GM21390 (cell line): ENCODE data around the gene OOSP4B.
"Not testable (repeated sequence)": the region's sequence is repeated elsewhere in the genome, so short reads cannot be mapped to it uniquely, and the experiment has no call there.

ENCODE experiments used
- ATAC-seq: cut with Tn5 transposase; IDR thresholded peaks from one replicate; pipeline ENCODE4 v1.9.1; 2021; ENCODE audit not compliant: unreplicated experiment

Gene OOSP4B

DNA sequence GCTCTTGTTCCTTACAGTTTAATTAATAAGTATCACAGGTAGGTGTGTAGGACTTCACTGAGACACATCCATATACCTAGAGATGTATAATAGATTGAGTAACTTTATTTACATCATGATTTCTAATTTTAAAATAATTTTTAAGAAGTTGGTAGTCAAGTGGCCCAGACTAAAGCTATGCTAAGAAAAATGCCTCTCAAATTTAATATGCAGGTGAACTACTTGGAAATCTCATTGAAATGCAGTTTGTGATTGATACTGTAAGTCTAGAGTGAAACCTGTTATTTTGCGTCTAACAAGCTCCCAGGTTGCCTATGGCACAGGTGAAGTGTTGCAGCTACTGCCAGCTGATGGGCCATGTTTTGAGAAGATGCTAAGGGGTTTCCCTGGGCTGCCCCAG lies at the start of gene OOSP4B:
TSS of gene OOSP4B (plus strand) at position 301 of the 400 bp plus-strand sequence.
- ATAC-seq = no peak

DNA sequence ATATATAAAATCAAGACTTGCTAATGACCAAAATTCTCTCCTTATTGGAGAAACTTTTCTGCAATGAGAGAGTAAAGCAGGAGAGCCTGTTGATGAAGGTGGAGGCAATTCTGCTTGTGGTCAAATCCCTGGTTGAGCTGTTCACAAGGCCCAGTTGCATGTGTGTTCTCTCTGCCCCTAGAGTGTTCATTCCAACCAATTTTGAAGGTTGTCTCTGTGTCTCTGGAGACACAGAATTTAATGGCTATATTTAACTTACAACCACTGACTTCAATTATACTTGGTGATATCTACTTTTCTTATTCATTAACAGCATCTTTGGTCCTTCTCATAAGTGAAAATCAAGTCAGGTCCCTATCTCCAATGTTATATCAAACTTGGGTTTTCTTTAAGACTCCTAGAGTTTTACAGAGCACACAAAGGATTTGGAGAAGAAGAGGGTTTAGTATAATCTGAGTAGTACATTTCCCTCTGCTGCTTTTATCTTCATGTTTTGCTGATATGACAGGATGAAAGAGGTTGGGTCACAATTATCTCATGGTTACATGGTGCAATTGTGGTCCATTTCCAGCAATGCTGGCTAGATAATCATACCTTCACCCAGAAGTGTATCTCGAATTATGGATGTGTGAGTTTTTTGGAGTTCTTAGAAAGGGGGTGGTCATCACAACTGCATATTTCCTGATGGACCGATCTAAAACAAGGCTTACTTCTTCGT lies 49.1 kb upstream of the OOSP4B start:
- ATAC-seq = no peak

DNA sequence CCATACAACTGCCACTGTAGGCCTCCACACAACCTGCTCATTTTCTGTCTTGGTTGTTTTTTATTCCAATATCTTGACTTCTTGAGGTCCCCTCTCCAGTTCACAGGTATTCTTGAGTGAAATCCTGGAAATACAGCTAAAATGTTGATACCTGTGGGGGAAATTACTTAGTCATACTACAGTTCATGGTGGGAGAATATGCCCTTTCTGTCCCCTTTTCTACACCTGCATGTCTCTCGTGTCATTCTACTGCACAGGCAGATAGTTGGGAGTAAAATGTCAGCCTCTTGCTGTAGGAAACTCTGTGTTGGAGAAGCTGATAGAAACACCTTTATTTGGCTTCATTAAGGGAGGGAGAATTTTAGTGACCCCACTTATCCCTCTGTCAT lies 48.6 kb upstream of the OOSP4B start:
- ATAC-seq = no peak

DNA sequence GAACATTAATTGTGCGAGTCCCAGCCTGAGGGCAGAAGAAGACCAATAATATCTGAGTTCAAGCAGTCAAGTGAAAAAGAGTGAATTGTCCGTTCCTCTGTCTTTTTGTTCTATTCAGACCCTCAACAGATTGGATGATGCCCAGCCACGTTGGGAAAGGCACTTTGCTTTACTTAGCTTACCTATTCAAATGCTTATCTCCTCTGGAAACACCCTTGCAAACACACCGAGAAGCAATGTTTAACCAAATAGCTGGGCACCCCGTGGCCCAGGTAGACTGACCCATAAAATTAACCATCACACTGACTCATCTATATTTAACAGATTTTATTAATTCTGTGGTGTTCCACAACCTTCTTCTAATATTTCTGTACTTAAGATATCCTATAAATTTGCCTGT lies 43.9 kb upstream of the OOSP4B start:
- no peak for ATAC-seq

DNA sequence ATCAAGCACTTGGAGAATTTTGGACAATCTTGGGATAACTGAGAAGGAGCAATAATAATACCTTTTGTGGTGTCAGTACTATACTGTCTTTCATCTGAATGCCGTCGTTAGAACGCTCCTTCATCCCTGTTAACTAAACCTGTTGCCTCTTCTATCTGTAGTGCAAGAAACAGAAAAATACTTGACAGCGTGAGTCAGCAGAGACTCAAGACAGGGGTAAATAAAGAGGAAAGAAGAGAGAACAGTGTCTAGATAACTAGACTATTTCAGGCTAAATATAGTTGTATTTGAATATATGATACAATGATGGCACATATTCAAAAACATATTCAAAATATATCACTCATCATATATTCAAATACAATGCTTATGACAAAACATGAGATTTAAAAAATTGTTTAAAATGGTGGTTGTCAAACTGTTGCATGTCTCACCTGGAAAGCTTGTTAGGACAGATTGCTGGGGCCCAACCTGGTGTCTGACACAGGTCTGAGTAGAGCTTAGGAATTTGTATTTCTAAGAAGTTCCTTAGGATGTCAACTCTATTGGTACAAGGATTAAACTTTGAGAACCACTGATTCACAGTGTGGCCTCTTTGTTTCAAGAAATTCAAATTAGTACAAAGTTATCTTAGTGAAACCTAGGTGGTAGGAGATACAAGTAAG lies 35.7 kb upstream of the OOSP4B start:
- ATAC-seq = no peak

DNA sequence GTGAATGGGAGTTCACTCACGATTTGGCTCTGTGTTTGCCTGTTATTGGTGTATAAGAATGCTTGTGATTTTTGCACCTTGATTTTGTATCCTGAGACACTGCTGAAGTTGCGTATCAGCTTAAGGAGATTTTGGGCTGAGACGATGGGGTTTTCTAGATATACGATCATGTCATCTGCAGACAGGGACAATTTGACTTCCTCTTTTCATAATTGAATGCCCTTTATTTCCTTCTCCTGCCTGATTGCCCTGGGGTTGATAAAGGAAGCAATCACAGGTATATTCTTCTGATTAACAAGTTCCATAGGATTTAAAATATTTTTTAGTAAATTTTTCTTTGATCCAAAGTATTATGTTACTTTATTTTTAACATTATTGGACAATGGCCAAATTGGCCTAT lies 34.9 kb upstream of the OOSP4B start:
- not testable (repeated sequence) for ATAC-seq

DNA sequence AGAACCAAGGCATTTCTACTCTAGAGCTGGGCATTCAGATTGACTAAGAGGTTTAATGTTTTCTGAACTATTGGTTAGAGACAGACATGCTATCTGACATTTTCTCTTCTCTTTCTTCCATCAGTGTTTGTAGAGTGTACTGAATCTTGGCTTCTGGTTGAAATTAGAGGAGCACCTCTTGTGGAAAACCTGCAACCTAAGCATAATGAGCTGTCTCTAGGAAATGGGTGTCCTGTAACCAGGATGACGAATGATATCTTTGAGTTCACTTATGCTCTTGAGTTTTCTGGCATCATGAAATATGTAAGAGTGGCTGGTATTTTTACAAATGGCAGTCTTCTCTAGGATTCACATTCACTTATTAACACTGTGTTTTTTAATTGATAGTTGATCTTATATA lies 33.8 kb upstream of the OOSP4B start:
- no peak for ATAC-seq

DNA sequence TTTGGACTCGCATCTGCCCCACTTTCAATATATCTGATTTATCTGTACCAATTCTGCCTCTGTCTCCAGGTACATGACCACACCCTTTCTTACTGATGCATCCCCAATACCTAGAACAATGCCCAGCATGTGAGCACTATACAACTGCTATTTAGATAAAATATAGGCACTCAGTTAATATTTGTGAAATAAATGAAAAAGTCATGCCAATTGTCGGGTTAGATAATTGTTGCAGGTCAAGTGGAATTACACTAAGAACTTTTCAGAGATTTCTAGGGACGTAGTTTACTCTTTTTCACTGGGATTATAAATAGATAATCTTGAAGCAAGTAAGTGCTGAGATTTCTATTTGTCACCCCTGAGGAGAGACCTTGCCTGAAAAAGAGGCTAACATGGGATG lies 32.6 kb upstream of the OOSP4B start:
- ATAC-seq = no peak

DNA sequence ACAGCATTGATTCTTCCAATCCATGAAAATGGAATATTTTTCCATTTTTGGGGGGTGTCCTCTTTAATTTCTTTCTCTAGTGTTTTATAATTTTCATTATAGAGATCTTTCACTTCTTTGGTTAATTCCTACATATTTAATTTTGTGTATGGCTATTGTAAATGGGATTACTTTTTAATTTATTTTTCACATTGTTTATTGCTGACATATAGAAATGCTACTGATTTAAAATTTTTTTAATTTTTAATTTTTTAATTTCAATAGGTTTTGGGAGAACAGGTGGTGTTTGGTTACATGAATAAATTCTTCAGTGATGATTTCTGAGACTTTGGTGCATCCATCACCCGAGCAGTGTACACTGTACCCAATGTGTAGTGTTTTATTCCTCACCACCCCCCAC lies 26.6 kb upstream of the OOSP4B start:
- no peak for ATAC-seq

DNA sequence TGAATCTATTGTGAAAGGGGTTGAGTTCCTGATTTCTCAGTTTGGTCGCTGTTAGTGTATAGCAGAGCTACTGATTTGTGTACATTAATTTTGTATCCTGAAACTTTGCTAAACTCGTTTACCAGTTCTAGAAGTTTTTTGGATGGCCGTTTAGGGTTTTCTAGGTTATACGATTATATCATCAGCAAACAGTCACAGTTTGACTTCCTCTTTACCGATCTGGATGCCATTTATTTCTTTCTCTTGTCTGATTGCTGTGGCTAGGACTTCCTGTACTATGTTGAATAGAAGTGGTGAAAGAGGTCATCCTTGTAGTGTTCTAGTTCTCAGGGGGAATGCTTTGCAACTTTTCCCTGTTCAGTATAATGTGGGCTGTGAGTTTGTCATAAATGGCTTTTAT lies 24.6 kb upstream of the OOSP4B start:
- no peak for ATAC-seq

DNA sequence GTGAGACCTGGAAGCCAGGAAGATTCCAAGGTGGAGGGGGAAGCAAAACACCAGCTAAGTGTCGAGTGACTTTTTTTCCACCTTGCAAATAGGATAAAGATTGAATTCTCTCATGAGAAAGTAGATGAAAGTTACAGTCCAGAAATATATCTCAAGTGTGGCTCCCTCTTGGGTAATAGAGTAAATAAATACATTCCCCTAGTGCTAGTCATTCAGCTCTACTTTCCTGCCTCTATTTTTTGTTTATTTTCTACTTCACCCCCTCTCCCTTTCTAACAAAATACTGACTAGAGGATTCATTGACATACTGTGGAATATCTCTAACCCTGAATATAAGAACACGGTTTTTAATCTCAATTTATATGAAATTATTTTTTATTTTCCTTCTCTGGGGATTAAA lies 19.2 kb upstream of the OOSP4B start:
- no peak for ATAC-seq

DNA sequence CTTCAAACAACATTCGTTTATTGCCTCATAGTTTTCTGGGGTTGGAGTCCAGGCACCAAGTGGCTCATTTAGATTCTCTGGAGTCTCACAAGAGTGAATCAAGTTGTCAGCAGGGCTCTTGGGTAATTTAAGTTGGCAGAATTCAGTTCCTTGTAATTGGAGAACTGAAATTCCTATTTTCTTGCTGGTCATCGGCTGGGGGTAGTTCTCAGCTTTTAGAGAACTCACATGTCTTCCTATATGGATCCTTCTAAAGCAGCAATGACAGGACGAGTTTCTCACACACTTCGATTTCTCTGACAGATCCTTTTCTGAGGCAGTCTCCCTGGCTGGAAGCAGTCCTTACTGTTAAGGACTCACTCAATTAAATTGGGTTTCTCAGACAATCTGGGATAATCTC lies 17.3 kb upstream of the OOSP4B start:
- no peak for ATAC-seq

DNA sequence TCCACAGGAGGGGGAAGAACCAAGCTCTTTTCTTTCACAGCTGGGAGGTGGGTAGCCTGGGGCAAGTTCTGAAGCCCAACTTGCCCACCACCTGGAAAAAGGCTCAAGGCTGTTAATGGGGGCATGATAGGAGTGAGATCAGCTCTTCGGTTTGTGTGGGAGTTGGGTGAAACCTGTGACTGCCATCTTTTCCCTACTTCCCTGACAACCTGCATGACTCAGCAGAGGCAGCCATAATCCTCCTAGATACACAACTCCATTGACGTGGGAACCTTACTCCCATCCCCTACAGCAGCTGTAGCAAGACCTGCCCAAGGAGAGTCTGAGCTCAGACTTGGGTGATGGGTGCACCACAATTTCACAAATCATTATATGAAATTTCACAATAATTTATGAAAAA lies 13.3 kb upstream of the OOSP4B start:
- no peak for ATAC-seq

DNA sequence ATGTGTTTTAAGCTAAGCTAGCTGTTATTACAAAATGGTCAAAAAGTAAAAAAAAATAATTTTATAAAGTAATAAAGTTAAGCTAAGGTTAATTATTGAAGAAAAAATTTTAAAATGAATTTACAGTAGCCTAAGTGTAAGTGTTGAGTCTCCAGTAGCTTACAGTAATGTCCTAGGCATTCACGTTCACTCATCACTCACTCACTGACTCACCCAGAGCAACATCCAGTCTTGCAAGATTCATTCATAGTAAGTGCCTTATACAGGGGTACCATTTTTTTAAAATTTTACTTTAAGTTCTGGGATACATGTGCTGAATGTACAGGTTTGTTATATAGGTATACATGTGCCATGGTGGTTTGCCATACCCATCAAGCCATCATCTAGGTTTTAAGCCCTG lies 11.6 kb upstream of the OOSP4B start:
- no peak for ATAC-seq

DNA sequence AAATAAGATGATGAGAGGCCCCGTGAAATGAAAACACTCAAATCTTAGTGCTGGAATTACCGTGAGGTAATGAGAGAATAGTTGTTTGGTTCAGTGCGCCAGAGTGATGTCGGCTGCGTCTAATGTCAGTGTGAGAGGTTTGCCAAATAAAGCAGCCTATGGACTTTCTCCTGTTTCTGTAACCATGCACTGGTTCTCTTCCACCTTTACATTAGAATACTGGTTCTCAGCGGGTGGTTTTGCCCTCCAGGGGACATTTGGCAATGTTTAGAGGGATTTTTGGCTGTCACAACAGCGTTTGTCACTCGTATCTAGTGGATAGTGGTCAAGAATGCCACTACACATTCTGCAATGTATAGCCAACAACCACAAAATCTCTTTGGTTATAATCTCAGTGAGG lies 1.1 kb downstream of the OOSP4B start:
- no peak for ATAC-seq

DNA sequence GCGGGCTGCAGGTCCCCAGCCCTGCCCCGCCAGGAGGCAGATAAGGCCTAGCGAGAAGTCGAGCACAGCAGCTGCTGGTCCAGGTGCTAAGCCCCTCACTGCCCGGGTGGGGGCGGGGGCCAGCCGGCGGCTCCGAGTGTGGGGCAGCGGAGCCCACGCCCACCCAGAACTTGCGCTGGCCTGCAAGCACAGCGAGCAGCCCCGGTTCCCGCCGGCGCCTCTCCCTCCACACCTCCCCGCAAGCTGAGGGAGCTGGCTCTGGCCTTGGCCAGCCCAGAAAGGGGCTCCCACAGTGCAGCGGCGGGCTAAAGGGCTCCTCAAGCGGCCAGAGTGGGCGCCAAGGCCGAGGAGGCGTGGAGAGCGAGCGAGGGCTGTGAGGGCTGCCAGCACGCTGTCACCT lies 3.4 kb downstream of the OOSP4B start:
- not testable (repeated sequence) for ATAC-seq

DNA sequence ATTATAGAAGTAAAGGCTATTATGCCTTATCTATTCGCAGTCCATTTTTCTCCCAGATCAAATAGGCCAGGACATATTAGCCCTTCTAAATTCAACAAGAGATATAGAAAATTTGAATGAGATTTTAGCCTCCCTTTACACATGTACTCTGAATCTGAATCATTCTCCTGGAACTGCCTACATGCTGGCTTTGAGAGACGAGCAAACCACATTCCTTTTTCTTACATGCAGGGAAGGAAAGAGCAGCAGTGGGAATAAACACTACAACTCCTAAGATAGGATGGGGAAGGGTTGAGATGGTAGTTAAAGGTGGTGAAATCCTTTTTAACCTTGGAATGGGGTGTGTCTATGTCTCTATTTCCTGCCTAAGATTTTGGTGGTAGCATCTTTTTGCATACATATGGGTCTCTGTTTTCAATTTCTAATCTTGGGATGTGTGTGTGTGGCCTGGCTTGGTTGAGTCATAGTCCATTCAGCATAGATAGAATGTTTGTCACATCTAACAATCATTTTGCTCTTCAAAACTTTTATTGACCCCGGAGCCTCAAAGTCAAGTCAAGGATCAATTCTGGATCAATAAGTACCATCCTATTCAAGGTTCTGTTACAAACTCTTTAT lies 12.1 kb downstream of the OOSP4B start:
- ATAC-seq = no peak

DNA sequence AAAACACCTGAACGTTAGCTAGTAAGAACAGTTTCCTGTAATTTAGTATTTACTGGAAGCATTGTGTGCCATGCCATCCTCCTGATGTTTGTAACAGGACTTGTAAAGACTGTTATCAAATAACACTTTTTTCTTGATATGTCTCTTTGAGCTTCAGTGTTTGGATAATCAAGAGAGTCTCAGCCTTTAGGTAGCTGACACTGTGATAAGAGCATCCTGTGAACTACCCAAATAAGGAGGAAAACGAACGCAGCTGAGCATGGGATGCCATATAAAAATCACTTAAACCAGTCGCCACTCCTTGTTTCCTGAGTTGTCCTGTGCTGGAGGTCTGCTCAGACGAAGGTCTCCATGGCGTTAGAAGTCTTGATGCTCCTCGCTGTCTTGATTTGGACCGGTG lies 23.1 kb downstream of the OOSP4B start, which contains the start of gene OOSP2:
TSS of gene OOSP2 (plus strand) at position 301 of the 400 bp plus-strand sequence. CDS start at position 352, 51 bp downstream.
- ATAC-seq = no peak

DNA sequence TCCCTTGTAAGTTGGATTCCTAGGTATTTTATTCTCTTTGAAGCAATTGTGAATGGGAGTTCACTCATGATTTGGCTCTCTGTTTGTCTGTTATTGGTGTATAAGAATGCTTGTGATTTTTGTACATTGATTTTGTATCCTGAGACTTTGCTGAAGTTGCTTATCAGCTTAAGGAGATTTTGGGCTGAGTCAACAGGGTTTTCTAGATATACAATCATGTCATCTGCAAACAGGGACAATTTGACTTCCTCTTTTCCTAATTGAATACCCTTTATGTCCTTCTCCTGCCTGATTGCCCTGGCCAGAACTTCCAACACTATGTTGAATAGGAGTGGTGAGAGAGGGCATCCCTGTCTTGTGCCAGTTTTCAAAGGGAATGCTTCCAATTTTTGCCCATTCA lies 33.4 kb downstream of the OOSP4B start:
- not testable (repeated sequence) for ATAC-seq

DNA sequence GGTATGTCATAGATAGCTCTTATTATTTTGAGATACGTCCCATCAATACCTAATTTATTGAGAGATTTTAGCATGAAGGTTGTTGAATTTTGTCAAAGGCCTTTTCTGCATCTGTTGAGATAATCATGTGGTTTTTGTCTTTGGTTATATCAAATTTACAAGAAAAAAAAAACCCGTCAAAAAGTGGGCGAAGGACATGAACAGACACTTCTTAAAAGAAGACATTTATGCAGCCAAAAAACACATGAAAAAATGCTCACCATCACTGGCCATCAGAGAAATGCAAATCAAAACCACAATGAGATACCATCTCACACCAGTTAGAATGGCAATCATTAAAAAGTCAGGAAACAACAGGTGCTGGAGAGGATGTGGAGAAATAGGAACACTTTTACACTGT lies 33.9 kb downstream of the OOSP4B start:
- not testable (repeated sequence) for ATAC-seq

DNA sequence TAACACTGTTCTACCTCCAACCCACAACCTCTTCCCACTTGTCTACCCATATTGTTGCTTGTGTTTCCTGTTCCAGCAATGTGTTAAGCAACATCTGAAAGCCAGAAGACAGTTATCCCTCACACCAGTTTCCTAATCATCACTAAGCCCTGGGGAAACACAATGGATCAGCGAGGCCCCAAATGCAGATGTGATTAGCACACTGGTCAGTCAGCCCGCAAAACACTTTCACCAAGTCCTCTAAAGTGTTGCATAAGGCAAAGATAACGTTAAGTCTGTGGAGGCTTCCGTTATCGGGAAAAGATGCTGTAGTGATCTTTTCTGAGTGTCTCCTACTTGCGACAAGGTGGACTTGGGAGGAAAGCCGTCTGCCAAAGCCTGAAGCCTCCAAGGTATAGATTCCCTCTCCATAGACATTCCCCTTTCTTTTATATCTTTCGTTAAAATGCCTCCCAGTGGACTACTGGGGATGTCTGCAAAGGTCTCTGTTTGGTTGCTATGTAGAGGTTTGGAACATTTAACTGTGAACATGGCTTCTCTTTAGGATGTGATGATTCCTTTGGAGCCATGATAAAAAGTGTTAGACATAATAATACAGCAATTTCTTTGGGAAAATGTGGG lies 39.5 kb downstream of the OOSP4B start, which contains the start of gene MS4A3:
TSS of gene MS4A3 (plus strand) at position 317 of the 621 bp plus-strand sequence. CDS start 4,496 bp downstream, outside the sequence.
- ATAC-seq = no peak

DNA sequence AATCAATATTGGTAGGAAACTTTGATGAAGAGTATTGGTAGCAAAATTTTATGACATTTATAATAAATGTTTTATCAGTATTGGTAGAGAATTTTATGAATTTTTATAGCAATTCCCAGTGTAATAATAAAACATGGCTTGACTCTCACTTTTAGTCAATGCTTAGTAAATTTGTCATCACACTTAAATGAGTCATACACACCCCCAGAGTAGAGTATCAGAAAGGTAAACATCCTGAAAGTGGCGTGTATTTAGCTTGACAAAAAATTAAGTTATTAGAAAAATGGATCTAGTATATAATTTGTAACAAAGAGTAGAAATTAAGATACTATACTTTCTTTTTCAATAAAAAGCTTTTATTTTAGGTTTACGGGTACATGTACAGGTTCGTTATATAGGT lies 42.1 kb downstream of the OOSP4B start:
- no peak for ATAC-seq
